Stimulated activated CD8-positive, alpha-beta memory T cell treated with anti-CD3 and anti-CD28 coated beads, Interleukin-12 subunit alpha, Interleukin-12 subunit beta, amount 100 ng/mL, for 4 hours (primary cell): Measurements from ENCODE around the gene ZNF768.
A peak's percentile ranks its signal among the peaks of the same experiment; 100 is the strongest.

Experiments used
- DNase-seq: peaks from one replicate; pipeline ENCODE4 v3.0.0-alpha.2; 2020; ENCODE audit warnings: low read depth

The ZNF768 gene

DNA sequence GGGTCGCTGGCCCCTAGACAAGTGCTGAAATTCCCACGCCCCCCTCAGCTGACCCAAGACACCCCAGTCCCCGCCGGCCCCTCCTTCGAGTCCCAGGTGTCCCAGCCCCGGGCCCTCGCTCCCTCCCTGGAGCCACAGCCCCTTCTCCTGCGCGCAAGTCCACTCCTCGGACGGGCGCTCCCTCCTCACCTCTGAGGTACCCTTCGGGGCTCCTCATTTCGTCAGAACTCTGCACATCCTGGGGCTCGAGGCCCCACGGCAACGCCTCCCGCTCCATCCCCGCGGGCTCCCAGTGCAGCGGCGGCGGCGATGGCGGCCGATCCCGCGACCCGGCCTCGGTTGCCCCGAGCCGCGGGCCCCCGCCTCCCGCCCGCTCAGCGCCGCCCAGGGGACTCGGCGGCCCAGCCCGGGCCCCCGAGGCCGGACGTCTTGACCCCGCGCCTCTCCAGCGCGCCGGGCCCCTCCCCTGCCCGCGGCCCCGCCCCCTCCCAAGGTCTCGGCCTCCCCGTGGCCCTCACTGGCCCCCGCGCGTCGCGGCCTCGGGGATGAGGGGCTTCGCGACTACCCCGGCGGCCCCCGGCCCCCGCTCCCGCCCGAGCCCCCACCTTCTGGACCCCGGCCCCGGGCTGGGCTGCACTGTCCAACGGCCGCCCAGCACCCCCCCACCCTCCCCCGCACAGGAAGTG, at the start of gene ZNF768:
Gene ZNF768 (minus strand): TSS at position 430 of the 686 bp plus-strand sequence. CDS start 153 bp downstream, at position 277.
- no peak for DNase-seq

DNA sequence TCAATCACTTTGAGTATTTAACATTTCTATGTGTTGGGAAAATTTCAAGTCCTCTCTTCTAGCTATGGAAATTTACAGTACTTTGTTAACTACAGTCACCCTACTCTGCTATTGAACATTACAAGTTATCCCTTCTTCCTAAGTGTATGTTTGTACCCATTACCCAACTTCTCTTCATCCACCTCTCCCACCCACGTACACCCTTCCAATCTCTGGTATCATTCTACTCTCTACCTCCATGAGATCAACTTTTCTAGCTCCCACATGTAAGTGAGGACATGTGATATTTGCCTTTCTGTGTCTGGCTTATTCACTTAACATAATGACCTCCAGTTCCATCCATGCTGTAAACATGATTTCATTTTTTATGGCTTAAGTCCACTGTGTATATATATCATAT, 48.3 kb upstream of the ZNF768 start:
- no peak for DNase-seq

DNA sequence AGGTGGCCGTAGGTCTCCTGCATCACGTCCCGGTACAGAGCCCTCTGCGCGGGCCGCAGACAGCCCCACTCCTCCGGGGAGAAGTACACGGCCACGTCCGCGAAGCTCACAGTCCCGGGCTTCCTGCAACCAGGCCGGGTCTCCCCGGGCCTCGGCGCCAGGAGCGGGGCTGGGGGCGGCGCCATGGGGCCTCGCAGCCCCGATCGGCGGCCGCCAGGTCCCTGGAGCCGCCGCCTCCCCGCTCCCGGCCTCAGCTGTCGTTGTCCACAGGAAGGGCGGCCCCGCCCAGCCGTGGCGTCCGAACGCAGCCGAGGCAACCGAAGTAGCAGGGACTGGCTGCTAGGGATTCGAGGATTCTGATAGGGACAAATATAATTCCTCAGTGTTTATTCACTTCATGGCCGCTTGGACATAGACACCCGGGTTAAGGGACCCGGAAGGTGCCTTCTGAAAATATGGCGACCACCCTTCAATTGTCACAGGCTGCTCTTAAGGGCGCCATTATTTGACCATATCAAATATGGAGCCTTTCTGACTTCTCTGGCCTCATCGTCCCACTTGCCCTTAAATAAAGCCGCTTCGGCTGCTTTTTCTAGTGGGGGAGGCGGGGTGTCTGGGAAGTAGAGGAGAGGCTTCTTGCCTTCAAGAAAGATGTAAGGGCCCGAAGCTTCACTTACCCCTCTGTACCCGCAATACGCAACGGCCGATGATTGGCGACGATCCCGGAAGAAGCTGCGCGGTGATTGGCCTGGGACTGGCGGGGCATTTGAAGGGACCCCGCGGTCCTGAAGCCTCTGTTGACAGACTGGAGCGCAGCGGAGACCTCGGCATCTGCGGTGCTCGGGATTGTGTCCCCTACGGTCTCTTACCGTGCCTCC, 45.3 kb upstream of the ZNF768 start, which contains the start of gene ZNF688:
Gene ZNF688 (minus strand): TSS at position 270 of the 878 bp plus-strand sequence. CDS start 85 bp downstream, at position 185.
- DNase-seq = peak; percentile 87

DNA sequence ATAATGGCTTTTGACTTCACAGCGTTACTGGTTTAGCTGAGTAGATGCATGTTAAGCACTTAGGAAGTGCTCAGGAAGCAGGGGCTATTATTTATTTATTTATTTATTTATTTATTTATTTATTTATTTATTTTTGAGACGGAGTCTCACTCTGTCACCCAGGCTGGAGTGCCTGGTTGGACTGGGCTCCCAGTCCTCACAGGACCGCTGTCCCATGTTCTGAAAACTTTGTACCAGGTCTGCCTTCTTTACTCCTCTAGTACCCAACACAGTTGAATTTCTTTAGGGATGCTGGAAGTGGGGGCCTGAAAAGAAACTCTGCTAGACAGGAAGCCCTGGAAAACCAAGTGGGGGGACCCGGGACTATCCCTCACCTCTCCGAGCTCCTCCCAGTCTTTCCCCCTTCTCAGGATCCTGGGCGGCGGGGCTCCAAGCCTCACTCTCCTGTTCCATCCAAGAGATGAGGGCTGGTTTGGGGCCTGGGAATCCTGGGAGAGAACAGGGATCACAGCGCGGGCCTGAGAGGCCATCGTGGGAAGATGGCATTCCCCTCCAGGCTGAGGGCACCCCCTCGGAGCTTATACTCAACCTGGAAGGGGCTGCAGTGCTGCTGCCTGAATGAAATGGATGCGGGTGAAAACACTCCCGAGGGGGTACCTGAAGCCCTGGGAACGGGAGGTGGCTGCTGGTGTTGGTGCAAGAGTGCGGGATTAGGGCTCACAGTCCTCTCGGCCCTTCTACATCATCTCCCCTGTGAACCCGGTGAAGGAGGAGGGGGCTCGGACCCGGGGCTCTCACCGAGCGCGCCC, 44.5 kb upstream of the ZNF768 start:
- DNase-seq = no peak

DNA sequence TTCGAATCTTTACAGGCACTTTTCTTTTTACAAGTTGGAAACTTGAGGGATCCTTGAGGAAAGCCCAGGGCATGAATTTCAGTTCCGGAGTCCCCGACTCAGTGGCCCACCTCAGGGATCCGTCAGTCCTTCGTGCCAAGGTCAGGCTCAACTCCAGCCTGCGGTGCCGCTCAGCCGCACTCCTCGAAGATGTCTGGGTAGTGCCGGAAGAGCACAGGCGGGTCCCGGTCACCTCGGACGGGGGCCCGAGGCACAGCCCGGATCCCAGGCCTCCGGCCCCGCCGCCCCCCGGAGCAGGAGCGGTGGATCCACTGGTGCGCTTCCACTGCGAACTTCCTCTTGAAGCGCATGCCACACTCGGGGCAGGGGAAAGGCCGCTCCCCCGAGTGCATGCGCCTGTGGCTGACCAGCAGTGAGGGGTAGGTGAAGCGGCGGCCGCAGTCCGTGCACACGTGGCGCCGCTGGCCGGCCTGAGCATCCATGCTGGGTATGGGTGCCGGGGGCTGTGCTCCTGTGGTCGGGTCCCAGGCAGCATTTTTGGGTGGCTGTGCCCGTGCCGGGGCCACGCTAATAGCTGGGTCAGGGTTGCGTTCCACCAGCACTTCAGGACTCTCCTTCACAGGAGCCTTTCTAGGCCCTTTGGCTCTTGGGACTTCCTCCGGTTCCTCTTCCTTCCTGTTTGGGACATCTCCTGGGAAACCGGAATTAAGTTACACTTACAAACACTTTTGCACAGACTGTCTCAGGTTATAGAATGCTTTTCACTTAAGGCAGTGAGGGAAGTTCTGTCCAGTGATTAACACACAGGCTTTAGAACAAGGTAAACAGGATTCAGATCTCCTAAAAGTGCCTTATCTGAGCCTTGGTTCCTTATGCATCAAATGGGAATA, 43.6 kb upstream of the ZNF768 start:
- DNase-seq = no peak

DNA sequence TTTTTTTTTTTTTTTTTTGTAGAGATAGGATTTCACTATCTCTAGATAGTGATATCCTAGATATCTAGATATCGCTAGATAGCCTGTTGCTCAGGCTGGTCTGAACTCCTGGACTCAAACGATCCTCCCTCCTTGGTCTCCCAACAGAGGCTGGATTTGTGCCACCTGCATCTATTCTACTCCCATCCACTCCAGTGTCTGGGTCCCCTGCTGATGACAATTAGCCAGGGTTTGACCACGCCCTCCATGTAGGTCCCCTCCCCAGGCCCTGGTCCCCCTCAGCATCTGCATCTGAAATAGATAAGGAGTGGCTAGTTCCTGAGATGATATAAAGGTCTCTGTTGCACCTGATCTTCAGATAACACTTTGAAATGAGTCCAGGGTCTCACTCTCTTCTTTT, 42.9 kb upstream of the ZNF768 start:
- DNase-seq = no peak

DNA sequence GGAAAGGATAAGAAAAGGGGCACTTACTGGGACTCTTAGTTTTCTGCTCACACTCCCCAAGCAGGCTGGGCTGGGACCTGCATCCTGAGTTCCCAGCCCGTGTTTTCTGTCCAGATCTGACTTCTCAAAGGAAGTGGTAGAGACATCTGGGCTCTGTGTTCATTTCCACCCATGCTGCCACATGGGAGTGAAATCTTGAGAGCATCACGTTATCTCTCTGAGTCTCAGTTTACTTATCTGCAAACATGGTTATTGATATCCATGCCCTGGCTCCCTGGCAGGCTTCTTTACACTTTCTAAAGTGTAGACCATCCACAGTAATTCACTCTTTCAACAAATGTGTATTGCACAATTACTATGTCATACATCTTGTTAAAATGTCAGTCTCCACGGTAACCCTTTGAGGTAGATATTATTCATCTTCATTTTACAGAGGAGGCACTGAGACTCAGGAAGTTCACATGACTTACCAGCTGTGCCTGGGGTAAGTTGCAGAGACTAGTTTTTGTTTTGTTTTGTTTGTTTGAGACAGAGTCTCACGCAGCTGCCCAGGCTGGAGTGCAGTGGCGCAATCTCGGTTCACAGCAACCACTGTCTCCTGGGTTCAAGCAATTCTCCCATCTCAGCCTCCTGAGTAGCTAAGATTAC, 41.7 kb upstream of the ZNF768 start:
- no peak for DNase-seq

DNA sequence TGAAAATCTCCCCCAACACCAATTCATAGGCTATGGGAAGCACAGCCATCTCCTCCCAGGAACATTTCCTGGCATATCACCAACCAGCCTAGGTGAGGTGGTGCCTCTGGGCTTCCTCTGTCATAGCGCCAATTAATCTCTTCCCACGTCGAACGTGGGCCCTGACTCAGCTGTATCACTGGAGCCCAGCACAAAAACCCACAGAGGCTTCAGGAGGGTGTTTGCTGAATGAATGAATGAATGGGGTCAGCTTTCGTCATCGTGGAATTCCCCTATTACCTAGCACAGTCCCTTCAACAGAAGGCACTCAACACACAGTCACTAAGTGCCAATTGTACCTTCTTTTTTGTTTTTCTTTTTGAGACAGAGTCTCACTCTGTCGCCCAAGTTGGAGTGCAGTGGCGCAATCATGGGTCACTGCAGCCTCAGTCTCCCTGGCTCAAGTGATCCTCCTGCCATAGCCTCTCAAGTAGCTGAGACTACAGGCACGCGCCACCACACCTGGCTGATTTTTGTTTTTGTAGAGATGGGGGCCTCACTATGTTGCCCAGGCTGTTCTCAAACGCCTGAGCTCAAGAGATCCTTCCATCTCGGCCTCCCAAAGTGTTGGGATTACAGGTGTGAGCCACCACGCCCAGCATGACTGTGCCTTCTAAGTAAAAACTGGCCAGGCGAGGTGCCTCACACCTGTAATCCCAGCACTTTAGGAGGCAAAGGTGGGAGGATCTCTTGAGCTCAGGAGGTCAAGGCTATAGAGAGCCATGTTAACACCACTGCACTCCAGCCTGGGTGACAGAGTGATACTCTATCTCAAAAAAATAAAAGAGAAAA, 41.0 kb upstream of the ZNF768 start:
- peak; percentile 40 for DNase-seq

DNA sequence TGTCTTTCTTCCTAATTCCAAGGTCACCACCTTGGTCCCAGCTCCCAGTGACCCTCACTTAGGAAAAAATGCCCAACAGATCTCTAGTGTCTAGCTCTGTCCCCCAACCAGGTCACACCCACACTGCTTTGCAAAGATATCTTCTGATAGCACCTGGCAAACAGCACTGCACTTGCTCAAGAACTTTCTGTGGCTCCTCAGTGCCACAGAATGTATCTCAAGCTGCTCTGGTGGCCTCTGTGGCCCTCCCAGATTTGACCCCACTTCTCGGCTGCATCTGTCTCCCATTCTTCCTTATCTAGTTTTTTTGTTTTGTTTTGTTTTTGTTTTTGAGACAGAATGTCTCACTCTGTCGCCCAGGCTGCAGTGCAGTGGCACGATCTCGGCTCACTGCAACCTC, 40.2 kb upstream of the ZNF768 start:
- DNase-seq = no peak

DNA sequence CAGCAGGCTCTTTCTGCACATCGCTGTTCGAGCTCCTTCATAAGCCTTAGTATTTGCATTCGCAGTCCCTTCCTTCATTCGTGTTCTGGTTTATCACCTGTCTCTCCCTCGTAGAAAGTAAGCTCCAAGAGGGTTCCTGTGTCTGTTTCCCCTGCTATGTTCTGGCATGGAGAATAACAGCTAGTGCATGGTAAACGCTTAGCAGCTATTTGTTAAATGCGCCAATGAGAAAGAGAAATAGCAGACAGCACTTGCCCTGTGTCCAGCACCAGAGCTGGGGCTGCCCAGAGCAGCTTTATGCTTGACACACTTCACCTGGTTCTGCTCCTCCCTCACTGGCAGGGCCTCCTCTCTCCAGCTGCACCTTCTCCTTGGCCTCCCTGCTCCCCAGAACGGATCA, 39.6 kb upstream of the ZNF768 start:
- DNase-seq = no peak

DNA sequence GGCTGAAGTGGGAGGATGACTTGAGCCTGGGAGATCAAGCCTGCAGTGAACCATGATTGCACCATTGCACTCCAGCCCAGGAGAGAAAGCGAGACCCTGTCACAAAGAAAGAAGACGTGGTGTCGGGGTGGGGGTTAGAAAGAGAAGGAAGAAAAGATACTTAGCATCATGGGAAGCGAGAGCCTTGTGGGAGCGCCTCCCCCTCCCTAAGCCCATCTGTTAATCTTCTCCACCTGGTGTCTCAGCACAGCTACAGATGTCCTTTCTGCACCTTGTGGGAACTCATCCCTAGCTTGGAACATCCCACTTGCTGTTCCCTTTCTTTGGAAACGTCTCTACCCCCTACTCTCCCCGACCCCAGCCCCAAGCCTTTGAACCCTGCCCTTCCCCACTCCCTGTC, 39.2 kb upstream of the ZNF768 start:
- no peak for DNase-seq

DNA sequence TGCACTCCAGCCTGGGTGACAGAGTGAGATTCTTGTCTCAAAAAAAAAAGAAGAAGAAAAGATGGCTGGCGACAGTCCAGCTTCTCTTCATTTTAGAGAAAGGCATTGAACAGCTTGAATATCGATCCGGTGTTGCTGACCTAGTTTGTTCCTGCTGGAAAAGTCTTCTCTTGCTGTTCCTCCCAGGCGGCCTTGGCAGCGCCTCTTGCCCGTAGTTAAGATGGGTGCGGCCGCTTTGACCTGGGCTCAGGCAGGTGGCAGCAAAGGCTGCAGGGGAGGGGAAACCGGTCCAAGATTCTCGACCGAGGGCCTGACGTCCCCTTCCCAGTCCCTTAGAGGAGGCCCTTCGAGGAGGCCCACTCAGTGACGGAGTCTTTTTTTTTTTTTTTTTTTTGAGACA, 35.7 kb upstream of the ZNF768 start:
- no peak for DNase-seq

DNA sequence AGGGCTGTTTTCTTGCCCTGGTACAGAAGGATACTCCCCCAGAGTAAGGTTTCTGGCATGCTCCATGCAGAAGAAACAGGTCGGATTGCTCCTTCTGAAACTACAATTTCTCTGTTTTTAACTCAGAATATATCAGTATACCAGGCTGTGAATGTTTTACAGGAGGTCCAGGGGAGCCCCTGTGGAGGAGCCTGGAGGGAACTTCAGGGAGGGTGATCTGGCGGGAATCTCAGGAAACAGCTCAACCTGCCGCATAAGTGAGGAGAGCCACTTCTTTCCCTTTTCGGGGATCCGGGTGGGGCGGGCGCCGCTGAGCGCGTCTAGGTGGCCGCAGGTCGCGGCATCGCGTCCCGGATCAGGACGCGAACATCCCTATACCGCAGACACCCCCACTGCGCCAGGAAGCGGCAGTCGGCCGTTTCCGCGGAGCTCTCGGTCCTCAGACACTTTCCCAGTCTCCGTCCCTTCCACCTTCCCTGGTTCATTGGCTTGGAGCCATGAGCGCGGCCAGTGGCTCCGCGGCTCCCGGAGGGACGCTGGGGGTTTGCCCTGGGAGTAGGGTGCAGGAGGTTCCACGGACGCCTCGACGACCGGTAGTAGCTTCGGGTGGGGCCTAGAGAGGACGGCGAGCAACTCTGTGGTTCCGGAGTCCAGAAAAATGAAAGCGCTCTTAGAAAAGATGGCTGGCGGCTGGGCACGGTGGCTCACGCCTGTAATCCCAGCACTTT, 34.9 kb upstream of the ZNF768 start:
- DNase-seq = no peak

DNA sequence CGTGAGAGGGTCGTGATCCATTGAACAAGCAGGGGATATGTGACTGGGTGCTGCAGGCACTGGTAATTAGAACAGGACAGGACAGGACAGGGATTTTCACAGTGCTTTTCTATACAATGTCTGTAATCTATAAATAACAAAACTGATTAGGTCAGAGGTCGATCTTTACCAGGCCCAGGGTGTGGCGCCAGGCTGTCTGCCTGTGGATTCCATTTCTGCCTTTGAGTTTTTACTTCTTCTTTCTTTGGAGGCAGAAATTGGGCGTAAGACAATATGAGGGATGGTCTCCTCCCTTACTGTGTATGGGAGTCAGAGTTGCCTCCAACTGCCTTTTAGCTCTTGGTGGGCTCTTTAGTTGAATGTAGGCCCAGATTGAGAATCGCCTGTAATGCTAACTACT, 33.3 kb upstream of the ZNF768 start:
- no peak for DNase-seq

DNA sequence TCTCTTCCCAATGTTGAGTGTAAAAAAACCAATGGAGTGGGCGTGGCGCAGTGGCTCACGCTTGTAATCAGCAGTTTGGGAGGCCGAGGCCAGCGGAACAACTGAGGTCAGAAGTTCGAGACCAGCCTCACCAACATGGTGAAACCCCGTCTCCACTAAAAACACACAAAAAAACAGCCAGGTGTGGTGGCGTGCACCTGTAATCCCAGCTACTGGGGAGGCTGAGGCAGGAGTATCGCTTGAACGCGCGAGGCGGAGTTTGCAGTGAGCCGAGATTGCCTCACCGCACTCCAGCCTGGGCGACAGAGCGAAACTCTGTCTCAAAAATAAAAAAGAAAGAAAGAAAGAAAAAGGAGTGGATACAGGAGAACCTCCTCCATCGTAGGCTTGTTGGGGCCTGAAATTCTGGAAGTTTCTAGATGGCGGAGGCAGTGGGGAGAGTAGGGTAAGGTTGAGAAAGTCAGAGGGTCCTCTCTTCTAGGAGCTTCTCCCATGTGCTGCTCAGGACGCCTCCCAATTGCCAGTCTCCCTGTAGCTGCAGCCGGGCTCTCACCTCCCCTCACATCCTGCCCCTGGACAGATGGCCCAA, 32.5 kb upstream of the ZNF768 start:
- no peak for DNase-seq

DNA sequence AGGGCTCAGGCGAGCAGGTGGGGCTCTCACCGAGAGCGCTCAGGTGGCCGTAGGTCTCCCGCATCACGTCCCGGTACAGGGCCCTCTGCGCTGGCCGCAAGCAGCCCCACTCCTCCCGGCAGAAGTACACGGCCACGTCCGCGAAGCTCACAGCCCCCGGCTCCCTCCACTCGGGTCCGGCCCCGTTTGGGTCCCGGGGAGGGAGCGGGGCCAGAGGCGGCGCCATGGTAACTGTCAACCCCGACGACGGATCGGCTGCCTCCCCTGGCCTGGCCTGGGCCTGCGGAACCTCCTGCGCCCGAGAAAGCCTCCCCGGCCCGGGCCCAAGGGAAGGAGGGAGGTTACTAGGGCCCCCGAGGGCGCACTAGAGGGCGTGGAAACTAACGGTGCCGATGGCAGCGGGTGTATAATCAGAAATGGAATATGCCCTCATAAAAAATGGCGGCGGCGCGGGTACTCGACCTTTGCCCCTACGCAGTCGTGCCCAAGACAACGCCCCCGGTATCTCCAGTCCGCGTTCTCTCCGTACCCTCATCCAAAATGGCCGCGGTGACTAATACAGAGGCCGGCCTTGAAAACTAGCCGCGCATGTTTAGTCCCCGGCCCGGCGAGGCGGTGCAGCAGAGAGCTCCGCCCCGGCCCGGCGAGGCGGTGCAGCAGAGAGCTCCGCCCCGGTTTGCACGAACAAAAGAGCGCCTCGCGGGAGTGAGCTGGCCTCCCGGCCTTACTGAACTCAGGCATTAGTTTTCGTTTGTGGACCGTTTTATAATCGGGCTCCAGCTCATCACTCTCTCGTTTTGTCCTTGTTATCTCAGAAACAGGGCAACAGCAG, 31.8 kb upstream of the ZNF768 start, which contains the start of gene ZNF764:
Gene ZNF764 (minus strand): TSS at position 418 of the 832 bp plus-strand sequence. CDS start 192 bp downstream, at position 226.
- DNase-seq = peak; percentile 94

DNA sequence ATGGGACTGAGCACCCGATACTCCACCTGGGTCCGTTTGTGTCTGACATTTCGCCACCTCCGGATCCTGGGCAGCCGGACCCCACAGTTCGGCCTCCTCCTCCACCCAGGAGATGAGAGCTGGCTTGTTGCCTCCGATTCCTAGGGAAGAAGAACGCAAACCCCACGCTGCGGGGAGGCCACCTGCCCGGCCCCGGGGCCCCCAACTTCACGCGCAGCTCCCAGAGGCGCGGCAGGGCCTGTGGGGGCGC, 31.3 kb upstream of the ZNF768 start:
- no peak for DNase-seq

DNA sequence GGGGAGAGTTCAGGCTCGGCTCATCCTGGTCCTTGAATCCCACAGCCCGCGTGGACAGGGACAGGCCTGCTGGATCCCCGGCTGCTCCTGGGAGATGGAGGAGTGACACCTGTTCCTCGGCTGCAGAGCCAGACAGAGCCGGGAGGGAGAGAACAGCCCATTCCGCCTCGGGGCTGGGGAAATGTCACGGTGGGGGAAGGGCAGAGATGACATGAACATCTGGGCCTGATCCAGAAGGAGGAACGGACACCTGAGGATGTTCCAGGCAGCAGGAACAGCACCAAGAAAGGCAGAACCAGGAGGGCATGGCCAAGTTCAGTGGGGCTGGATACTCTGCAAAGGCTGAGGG, 29.7 kb upstream of the ZNF768 start:
- no peak for DNase-seq
